ENCODE data around the gene GTPBP3.
A peak's percentile ranks its signal among the peaks of the same experiment; 100 is the strongest.

GTPBP3 gene

GRCh38 chr19:17327654-17328516 lies 9.5 kb upstream of the GTPBP3 start:
- no peak for DNase-seq (ENCODE audit: low spot score)

- DNase-seq (ENCODE audit: low spot score) = no peak
Observed at GRCh38 chr19:17328517-17329365, 8.6 kb upstream of the GTPBP3 start.

DNA sequence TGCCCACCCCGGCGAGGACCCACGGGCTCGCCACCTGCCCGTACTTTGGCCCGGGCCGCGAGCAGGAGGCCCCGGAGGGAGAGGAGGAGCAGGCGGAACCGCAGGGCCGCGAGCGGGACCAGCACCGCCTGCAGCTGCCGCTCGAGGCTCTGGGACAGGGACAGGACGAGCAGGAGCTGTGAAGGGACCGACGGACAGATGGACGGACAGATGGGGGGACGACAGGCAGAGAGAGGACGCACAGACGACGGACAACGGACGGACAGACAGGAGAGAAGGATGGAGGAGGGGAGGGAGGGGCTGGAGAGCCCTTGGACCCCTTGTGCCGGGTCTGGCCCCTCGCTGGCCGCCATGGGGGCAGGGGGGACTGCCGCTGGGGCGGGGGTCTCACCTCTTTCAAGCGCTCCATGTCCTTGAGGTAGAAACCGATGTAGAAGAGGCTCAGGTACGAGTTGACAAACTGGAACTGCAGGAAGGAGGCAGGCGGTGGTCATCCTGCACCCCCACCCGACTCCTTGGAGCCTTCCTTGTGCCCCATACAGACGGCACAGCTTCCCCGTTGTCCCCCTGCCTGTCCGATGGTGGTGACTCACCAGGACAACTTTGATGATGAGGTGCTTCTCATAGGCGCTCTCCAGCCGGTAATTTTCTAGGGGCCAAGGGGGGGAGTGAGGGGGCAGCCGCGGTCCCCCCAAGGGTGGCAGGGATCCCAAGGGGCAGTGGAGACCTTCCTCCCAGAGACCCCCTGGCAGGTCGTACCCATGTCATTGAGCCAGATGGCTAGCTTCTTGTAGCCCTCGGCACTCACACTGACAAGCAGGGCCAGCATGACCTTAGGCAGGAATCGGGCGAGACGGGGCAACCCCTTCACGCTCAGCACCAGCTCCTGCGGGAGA lies 7.7 kb upstream of the GTPBP3 start:
- DNase-seq (ENCODE audit: low spot score) = no peak

GRCh38 chr19:17330262-17331044 lies 6.9 kb upstream of the GTPBP3 start:
- no peak for DNase-seq (ENCODE audit: low spot score)

DNA sequence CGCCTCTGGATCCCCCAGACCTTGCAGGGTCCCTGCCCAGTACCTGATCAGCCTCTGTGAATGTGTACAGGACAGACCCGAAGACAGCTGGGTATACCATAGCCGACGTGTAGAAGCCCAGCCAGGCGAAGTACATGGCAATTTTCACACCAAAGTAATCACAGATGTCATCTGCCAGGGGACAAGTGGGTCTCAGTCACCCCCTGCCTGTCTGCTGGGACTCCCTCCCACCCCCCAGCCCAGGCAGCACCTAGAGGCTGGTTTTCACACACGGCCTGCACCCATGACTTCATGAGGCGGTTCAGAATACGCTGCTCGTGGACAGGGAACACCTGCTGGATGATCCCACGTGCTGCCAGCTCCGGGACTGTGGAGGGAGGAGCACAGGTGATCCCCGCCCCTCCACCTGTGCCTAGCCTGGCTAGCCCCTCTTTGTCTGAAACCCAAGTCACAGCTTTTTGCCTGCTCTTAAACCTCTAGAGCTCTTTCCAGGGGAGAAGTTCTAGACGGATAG lies 6.3 kb upstream of the GTPBP3 start:
- DNase-seq (ENCODE audit: low spot score) = no peak

DNA sequence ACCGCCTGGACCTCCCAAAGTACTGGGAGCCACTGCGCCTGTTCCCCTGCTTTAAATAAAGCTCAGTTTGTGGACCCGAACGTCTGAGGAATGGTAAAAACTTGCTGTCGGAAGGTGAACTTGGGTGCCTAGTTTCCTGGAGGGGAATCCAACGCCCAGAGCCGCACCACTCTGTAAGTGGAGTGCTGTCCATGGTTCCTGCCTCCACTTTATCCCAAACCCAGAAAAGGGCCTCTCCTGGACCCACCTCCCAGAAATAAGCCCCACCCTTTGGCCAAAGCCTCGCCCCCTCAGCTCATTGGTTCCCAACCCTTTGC lies 5.0 kb upstream of the GTPBP3 start:
- DNase-seq (ENCODE audit: low spot score) = no peak

DNA sequence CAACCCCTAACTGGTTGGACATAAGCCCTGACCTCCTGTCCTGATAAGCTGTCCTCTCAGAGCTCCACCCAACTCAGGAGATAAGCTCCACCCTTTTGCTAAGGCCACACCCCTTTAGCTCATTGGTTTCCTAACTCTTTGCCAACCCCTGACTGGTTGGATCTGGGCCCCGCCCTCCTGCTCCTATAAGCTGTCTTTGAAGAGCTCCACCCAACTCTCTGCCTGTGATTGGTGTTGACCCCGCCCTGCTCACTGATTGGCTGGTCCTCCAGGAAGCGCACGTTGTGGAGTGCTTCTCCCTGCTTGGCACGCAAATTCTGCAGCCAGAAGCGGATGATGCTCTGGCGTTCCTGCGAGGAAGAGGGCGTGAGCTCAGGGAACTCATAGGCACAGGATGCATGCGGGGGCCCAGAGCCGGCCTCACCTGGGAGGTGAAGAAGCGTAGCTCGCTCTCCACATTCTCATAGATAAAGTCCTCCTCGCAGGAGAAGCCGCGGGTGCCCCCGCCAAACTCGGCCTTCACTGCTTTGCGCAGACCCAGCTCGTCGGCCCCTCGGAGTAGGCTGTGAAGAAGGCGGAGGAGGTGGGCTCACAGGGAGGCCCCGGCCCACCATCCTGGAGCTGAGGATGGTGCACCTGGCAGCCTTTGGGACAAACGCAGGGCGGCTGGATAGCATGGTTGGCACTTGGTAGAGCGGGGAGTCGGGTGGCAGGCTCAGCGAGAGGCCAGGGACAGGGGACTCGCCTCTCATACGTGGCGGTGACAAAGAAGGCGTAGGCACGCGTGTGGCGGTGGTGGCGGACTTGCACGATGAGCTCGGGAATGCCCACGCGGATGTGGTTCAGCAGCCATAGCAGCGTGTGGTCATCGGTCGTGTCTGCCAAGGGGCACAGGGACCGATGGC lies 4.4 kb upstream of the GTPBP3 start:
- peak; percentile 82 for DNase-seq (ENCODE audit: low spot score)

DNA sequence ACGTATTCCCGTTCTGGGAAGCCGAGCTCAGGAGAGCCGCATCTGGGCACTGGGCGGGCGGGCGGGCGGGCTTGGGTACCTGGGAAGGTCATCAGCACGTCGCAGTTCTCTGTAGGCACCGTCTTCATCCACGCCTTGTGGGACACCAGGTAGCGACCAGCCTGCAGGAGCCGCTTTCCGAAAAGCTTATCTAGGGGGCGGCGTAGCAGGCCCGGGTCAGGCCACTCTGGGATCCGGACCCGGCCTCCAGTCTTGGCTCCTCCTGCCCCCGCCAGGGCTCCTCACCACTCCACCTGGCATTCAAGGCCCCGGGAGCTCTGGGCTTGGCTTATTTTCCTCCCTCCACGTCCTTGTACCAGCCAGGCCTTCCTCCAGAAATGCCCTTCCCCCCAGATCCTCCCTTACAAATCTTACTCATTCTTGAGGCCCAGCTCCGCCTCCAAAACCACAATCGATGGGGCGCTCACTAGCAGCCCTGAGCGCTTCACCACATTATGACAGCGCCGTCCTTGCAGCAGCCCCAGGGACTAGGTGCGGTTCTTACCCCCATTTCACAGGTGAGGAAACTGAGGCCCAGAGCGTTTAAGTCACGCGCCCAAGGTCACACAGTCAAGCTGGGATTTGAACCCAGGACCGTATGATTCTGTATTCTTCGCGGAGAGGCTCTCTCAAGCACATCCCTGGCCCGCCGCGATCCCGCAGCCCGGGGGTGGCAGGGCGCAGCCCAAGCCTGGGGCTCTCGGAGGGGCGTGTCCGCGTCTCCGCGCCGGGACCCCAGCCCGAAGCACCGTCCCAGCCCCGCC lies 3.5 kb upstream of the GTPBP3 start:
- DNase-seq (ENCODE audit: low spot score) = no peak

GRCh38 chr19:17334414-17335409 lies 2.6 kb upstream of the GTPBP3 start, which contains the start of gene ANO8:
Gene ANO8 (minus strand): TSS chr19:17334855. CDS start chr19:17334670, 185 bp downstream.
- DNase-seq (ENCODE audit: low spot score) = peak; percentile 97

- DNase-seq (ENCODE audit: low spot score) = no peak
Observed at GRCh38 chr19:17335575-17335974, 1.8 kb upstream of the GTPBP3 start.

GRCh38 chr19:17337675-17338432 lies 501 bp downstream of the GTPBP3 start:
- no peak for DNase-seq (ENCODE audit: low spot score)

DNA sequence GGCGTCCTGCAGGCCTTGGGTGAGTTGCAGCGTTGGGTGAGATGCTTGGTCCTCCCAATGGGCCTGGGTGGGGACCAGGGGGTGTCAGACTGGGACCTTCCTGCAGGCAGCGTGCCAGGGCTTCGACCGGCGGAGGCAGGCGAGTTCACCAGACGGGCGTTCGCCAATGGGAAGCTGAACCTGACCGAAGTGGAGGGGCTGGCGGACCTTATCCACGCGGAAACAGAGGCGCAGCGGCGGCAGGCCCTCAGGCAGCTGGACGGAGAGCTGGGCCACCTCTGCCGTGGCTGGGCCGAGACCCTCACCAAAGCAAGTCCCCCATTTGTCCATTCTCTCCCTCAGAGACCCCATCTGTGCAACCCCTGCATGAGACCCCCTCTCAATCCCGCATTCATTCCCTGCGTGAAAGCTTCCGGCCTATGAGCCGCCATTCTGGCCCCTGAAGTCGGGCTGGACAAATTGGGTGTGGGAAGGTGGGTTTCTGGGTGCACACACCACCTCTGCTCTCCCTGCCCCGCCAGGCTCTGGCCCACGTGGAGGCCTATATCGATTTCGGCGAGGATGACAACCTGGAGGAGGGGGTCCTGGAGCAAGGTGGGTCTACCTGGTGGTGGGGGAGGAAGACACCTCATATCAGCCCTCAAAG lies 1.2 kb downstream of the GTPBP3 start:
- DNase-seq (ENCODE audit: low spot score) = no peak

DNA sequence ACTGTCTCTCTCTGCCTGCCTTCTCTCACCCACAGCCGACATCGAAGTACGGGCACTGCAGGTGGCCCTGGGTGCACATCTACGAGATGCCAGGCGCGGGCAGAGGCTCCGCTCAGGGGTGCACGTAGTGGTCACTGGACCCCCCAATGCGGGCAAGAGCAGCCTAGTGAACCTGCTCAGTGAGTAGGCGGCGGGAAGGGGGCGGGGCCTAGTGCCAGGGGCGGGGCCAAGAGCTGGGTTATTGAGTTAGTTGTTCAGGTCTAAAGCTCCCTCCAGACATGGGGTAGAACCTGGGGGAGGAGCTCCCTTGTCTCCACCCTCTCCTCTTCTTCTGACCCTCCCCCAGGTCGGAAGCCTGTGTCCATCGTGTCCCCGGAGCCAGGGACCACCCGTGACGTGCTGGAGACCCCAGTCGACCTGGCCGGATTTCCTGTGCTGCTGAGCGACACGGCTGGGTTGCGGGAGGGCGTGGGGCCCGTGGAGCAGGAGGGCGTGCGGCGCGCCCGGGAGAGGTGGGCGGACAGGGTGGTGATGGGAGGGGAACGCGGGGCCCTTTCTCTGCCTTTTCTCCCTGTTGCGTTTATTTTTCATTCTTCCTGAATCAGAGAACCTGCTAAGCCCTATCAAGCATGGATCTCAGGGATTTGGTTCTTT lies 1.9 kb downstream of the GTPBP3 start:
- no peak for DNase-seq (ENCODE audit: low spot score)

GRCh38 chr19:17340302-17340870 lies 3.0 kb downstream of the GTPBP3 start:
- no peak for DNase-seq (ENCODE audit: low spot score)

DNA sequence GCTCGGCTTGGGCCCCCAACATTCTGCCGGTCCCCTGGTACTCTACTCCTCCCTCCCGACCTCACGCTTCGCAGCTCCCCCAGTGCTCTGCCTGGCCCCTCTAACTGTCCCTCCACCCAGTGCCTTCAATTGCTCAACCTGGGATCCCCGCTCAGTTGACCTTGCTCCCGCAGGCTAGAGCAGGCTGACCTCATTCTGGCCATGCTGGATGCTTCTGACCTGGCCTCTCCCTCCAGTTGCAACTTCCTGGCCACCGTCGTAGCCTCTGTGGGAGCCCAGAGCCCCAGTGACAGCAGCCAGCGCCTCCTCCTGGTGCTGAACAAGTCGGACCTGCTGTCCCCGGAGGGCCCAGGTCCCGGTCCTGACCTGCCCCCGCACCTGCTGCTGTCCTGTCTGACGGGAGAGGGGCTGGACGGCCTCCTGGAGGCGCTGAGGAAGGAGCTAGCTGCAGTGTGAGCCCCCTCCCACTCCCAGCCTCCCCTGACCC lies 3.6 kb downstream of the GTPBP3 start:
- no peak for DNase-seq (ENCODE audit: low spot score)

Data from SK-N-DZ (cell line).